Fibroblast of villous mesenchyme (primary cell): ENCODE measurements around the gene SKAP1. TPM values are rescaled to one million over a fixed set of nuclear protein-coding genes. Genes with fewer than 3 reads are reported as not detected.
A peak's percentile ranks its signal among the peaks of the same experiment; 100 is the strongest.

ENCODE experiments used
- DNase-seq: peaks from one replicate; pipeline ENCODE4 v3.0.0-alpha.2; 2010; ENCODE audit warnings: low read depth
- H3K4me3 ChIP-seq: 2 replicates; pipeline ENCODE4 v1.5.1; 2011; ENCODE audit warnings: low read depth, mild to moderate bottlenecking, low read length
- total RNA-seq: library from RNA; depleted of rRNA; stranded (reverse); fragments of >200 nt; gene quantifications from 2 replicates; pipeline ENCODE4 v1.2.3, GENCODE V29; 2012
- TF ChIP-seq, protein P1 (sequence below): IDR thresholded peaks from 2 replicates; pipeline ENCODE4 v1.5.1; 2012; ENCODE audit warnings: low read depth, mild to moderate bottlenecking, low read length; ENCODE audit not compliant: insufficient read depth

Gene SKAP1
- total RNA-seq, 1 donor: not detected

DNA sequence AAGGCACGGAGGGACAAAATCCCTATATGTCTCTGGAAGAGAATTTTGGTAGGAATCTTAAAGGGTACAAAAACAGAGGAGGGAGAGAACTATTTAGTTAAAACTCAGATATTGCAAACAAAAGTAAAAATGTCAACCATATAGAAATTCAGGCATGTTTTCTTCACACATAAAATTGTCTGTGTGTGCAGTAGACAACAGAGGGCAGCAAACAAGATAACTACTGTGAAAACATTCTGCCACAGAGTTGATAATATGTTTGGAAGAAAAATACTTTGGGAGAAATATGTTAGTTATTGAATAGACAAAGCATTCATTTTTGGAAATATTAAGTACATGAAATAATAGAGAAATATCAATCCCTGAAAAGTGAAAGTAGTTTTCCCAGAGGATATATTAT lies 266.2 kb downstream of the SKAP1 start:
- TF ChIP-seq, protein P1, sequence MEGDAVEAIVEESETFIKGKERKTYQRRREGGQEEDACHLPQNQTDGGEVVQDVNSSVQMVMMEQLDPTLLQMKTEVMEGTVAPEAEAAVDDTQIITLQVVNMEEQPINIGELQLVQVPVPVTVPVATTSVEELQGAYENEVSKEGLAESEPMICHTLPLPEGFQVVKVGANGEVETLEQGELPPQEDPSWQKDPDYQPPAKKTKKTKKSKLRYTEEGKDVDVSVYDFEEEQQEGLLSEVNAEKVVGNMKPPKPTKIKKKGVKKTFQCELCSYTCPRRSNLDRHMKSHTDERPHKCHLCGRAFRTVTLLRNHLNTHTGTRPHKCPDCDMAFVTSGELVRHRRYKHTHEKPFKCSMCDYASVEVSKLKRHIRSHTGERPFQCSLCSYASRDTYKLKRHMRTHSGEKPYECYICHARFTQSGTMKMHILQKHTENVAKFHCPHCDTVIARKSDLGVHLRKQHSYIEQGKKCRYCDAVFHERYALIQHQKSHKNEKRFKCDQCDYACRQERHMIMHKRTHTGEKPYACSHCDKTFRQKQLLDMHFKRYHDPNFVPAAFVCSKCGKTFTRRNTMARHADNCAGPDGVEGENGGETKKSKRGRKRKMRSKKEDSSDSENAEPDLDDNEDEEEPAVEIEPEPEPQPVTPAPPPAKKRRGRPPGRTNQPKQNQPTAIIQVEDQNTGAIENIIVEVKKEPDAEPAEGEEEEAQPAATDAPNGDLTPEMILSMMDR: no peak

DNA sequence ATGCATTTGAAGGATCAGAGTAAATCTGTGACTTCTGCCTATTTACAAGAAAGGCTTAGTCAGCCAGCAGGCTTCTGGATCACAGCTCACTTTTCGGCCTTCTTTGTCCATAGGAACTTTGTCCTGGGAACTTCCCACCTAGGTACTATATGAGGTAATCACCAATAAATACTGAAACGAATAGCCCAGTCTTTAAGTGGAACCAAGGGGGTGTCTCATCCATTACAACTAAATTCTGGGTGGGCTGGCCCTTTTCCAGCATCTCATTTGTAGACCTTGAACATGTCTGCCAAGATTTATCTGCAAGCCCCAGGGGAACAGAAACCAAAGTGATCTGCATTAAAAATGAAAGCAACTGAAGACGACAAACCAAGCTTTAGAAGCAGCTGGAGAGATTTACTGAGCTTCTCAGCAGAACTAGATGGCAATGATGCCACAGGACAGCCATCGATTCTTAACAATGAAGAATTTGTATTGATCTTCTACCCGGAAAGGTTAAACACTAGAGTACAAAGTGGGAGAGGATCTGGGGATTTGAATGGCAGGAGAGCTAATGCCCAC lies 267.0 kb downstream of the SKAP1 start:
- DNase-seq: peak; percentile 7
- no peak overlapping the region for H3K4me3 ChIP-seq
- TF ChIP-seq, protein P1: no peak

More for the DNA sequence above, 266.2 kb downstream of the SKAP1 start:
- H3K4me3 ChIP-seq: no peak overlapping the region
- DNase-seq: no peak

DNA sequence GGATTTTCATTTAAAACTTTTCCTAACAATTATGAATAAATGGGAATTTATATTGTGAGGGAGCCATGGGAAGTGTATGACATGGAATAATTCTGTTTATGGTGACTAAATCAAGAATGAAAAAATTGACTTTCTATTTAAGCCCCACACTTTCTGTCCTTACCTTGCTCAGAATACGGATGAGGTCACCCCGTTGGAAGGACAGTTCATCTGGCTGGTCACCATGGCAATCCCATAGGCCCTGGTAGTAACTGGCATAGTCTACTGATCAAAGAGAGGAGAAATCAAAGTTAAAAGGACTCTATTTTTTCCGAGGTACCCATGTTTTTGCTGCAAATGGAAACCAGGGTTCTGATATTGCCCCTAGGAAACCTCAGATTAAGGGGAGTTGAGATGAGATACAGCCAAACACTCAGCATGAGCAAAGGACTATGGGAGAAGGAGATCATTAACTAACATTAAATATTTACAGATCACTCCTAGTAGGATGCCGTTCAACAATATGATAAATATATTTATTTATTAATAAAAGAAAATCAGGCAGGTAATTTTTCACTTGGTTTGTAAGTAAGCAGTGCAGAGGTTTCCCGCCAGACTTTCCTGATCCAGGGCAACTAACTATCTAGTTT lies 267.6 kb downstream of the SKAP1 start:
- no peak for DNase-seq
- TF ChIP-seq, protein P1: no peak
- H3K4me3 ChIP-seq: no peak overlapping the region

DNA sequence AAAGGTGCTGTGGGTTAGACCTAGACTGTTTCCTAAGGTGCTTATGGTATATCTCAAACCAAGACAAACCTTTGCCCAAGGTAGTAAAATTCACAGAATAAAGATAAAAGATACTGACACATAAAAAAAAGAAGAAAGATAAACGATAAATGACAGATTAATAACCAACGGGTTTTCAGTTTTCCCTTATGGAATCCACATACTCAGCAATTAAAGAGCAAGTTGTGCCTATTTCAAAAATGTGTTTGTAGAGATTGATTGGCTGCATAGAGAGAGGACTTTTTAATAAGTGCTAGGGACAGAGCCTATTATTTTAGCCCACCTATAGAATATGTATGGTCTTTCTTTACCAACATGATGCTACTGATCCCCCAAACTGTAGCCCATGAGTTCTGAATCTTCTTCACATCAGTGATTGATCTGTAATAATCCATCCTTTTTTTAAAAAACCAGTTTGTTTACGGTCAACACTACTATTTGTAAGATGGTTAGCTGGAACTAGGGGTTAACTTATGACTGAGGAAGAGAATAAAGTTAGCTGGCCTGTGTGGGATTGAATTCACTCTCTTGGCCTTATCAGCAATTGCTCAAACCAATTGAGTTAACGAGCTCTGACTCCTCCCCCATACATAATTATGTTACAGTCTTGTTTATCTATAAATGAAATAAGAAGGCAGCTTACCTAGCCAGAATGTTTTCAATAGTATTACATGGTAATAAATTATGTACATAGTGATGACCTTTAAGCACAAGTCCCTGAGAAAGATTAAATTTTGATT lies 268.7 kb downstream of the SKAP1 start:
- no peak for DNase-seq
- TF ChIP-seq, protein P1: no peak
- no peak overlapping the region for H3K4me3 ChIP-seq

DNA sequence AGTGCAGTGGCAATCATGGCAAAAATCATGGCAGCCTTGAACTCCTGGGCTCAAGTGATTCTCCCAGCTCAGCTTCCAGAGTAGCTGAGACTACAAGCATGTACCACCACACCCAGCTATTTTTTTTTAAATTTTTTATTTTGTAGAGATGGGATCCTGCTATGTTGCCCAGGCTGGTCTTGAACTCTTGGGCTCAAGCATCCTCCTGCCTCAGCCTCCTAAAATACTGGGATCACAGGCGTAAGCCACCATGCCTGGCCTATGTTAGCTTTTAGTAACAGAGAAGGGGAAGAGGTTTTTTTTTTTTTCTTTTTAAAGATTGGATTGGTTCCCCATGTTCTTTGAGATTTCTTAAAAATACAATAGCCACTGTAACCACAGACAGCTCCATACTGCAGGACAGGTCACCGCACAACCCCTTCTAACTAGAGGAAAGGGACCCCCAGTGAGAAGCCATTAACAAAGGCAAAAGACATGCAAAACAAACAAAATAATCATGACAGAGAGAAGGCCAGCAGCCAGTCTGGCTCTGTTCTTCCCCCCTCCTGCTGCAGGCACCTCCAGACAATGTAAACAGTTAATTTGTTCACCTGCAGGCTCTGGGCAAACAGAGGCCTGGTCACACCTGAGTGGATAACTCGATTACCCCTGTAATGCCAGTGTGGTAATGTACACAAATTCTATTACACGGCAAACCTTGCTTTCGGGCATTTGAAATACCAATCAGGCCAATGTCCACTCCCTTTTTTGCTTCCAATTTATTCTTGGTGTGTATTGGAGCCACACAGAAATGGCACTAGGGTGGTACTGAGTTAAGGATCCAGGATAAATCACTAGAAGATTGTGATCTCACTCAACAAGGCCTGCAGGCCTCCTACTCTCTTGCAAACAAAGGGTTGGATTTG lies 269.6 kb downstream of the SKAP1 start:
- no peak overlapping the region for H3K4me3 ChIP-seq
- no peak for DNase-seq
- TF ChIP-seq, protein P1: no peak

DNA sequence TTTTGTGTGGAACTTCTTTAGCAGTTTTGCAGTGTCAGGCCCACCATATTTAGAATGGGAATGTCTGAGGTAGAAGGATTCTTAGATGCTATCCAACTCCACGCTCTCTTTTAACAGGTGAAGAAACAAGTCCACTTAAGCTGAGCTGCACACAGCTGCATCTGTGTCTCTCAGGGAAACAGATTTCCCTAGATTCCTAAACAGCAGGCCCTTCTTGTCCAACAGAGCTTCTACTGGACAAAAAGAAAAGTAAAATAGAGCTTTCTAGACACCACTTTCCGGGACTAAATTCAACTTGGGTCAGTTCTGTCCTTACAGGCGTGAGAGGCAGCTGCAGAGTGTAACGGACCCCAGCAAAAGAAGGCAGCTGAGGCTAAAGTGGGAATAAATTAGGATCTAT lies 270.8 kb downstream of the SKAP1 start:
- TF ChIP-seq, protein P1: no peak
- DNase-seq: no peak
- H3K4me3 ChIP-seq: no peak overlapping the region
